ENCODE results near the gene SEMA5A. TPM values are rescaled to one million over a fixed set of nuclear protein-coding genes. Genes with fewer than 3 reads are reported as not detected.

The SEMA5A gene
- total RNA-seq, 4 donors from 2014 or later: 0.46 to 3.2 (median 1.7) TPM

- DNase-seq (no peak), ATAC-seq (no peak)
- no peak overlapping the region for H3K4me3 ChIP-seq
- TF ChIP-seq CTCF (IDR thresholded peaks at IDR 0.05 in 4 of 5, conservative IDR thresholded peaks at IDR 0.05 in 1 of 5): no peak
- no peak for TF ChIP-seq POLR2A (IDR thresholded peaks at IDR 0.05)
- intact Hi-C loops (cut with DNase I; ENCODE audit: low total_unique reads): no loop called here
- no peaks in the 10 kb centered on the region for H3K4me1 ChIP-seq
- in situ Hi-C loops (cut with MboI; ENCODE audit: low sequenced_read_pairs in 4 of 4): no loop called here
- no peaks in the 10 kb centered on the region for H3K36me3 ChIP-seq
- no peaks in the 10 kb centered on the region for H3K27me3 ChIP-seq
- no peak overlapping the region for H3K27ac ChIP-seq
- H3K9me3 ChIP-seq: no peaks in the 10 kb centered on the region
Observed at GRCh38 chr5:9495121-9495520, 50.8 kb downstream of the SEMA5A start.

- H3K4me3 ChIP-seq: no peak overlapping the region
- no peaks in the 10 kb centered on the region for H3K27me3 ChIP-seq
- H3K27ac ChIP-seq: no peak overlapping the region
- H3K9me3 ChIP-seq: no peaks in the 10 kb centered on the region
- intact Hi-C loops (cut with DNase I; ENCODE audit: low total_unique reads): no loop called here
- no peaks in the 10 kb centered on the region for H3K36me3 ChIP-seq
- DNase-seq: no peak
- in situ Hi-C loops (cut with MboI; ENCODE audit: low sequenced_read_pairs in 4 of 4): no loop called here
- no peaks in the 10 kb centered on the region for H3K4me1 ChIP-seq
- ATAC-seq: no peak
- no peak for TF ChIP-seq CTCF (IDR thresholded peaks at IDR 0.05 in 4 of 5, conservative IDR thresholded peaks at IDR 0.05 in 1 of 5)
- TF ChIP-seq POLR2A (IDR thresholded peaks at IDR 0.05): no peak
Observed at GRCh38 chr5:9494301-9494700, 51.6 kb downstream of the SEMA5A start.

- no peaks in the 10 kb centered on the region for H3K36me3 ChIP-seq
- no peak for TF ChIP-seq POLR2A (IDR thresholded peaks at IDR 0.05)
- no peaks in the 10 kb centered on the region for H3K27me3 ChIP-seq
- in situ Hi-C loops (cut with MboI; ENCODE audit: low sequenced_read_pairs in 4 of 4) (no loop called here), intact Hi-C loops (cut with DNase I; ENCODE audit: low total_unique reads) (no loop called here)
- no peak for DNase-seq
- ATAC-seq: no peak
- H3K4me1 ChIP-seq: no peaks in the 10 kb centered on the region
- H3K4me3 ChIP-seq: no peak overlapping the region
- H3K9me3 ChIP-seq: no peaks in the 10 kb centered on the region
- H3K27ac ChIP-seq: no peak overlapping the region
Observed at GRCh38 chr5:9490494-9491097, 55.3 kb downstream of the SEMA5A start.

GRCh38 chr5:9483779-9484178 lies 62.1 kb downstream of the SEMA5A start:
- no peaks in the 10 kb centered on the region for H3K9me3 ChIP-seq
- H3K27ac ChIP-seq: no peak overlapping the region
- ATAC-seq (no peak), DNase-seq (no peak)
- no peaks in the 10 kb centered on the region for H3K4me1 ChIP-seq
- H3K4me3 ChIP-seq: no peak overlapping the region
- no peaks in the 10 kb centered on the region for H3K27me3 ChIP-seq
- in situ Hi-C loops (cut with MboI; ENCODE audit: low sequenced_read_pairs in 4 of 4): no loop called here
- H3K36me3 ChIP-seq: no peaks in the 10 kb centered on the region
- intact Hi-C loops (cut with DNase I; ENCODE audit: low total_unique reads): no loop called here
- TF ChIP-seq CTCF (IDR thresholded peaks at IDR 0.05 in 4 of 5, conservative IDR thresholded peaks at IDR 0.05 in 1 of 5): no peak
- TF ChIP-seq POLR2A (IDR thresholded peaks at IDR 0.05): no peak

- ATAC-seq: no peak
- Histone ChIP-seq H3K27me3 (no peaks in the 10 kb centered on the region), H3K36me3 (no peaks in the 10 kb centered on the region), H3K4me3 (no peak overlapping the region), H3K9me3 (no peaks in the 10 kb centered on the region), H3K27ac (no peak overlapping the region), H3K4me1 (no peaks in the 10 kb centered on the region)
- in situ Hi-C loops (cut with MboI; ENCODE audit: low sequenced_read_pairs in 4 of 4): no loop called here
- no peak for TF ChIP-seq POLR2A (IDR thresholded peaks at IDR 0.05)
- TF ChIP-seq CTCF (IDR thresholded peaks at IDR 0.05 in 4 of 5, conservative IDR thresholded peaks at IDR 0.05 in 1 of 5): no peak
- intact Hi-C loops (cut with DNase I; ENCODE audit: low total_unique reads): no loop called here
- DNase-seq: no peak
Observed at GRCh38 chr5:9483243-9483642, 62.6 kb downstream of the SEMA5A start.

Measured in gastrocnemius medialis (tissue), 4 donors.